ENCODE results near the gene KCNQ1.
A peak's percentile ranks its signal among the peaks of the same experiment; 100 is the strongest.

Gene KCNQ1

GRCh38 chr11:2410616-2411015, 34.2 kb upstream of the KCNQ1 start:
- no peak for DNase-seq

GRCh38 chr11:2411446-2412305, 33.1 kb upstream of the KCNQ1 start:
- DNase-seq = no peak

- DNase-seq = no peak
Observed at GRCh38 chr11:2412323-2412722, 32.5 kb upstream of the KCNQ1 start.

GRCh38 chr11:2413742-2414579, 30.8 kb upstream of the KCNQ1 start:
- no peak for DNase-seq

- DNase-seq = no peak
Observed at GRCh38 chr11:2414616-2415015, 30.2 kb upstream of the KCNQ1 start.

- DNase-seq = no peak
Observed at GRCh38 chr11:2415171-2415570, 29.6 kb upstream of the KCNQ1 start.

- no peak for DNase-seq
Observed at GRCh38 chr11:2415601-2416380, 29.0 kb upstream of the KCNQ1 start.

GRCh38 chr11:2416765-2417164, 28.0 kb upstream of the KCNQ1 start:
- no peak for DNase-seq

GRCh38 chr11:2417856-2418692, 26.7 kb upstream of the KCNQ1 start:
- DNase-seq = no peak

- no peak for DNase-seq
Observed at GRCh38 chr11:2418693-2419360, 26.0 kb upstream of the KCNQ1 start.

GRCh38 chr11:2419638-2420501, 24.9 kb upstream of the KCNQ1 start:
- DNase-seq = peak; percentile 71

- peak; percentile 73 for DNase-seq
Observed at GRCh38 chr11:2420502-2421225, 24.1 kb upstream of the KCNQ1 start.

- no peak for DNase-seq
Observed at GRCh38 chr11:2421226-2421994, 23.4 kb upstream of the KCNQ1 start.

- DNase-seq = no peak
Observed at GRCh38 chr11:2421996-2422395, 22.8 kb upstream of the KCNQ1 start.

- DNase-seq = no peak
Observed at GRCh38 chr11:2422461-2423156, 22.2 kb upstream of the KCNQ1 start.

- DNase-seq = no peak
Observed at GRCh38 chr11:2423157-2424025, 21.4 kb upstream of the KCNQ1 start.

GRCh38 chr11:2424811-2425495, 19.9 kb upstream of the KCNQ1 start:
- no peak for DNase-seq
